H1 (cell line): ENCODE data around the gene LDLRAP1. TPM values are rescaled to one million over a fixed set of nuclear protein-coding genes. Genes with fewer than 3 reads are reported as not detected.

Source experiments
- ASH2L ChIP-seq: fragments of 200-600, 300-600 bp; sonication (generic); IDR thresholded peaks from one replicate; pipeline ENCODE4 v1.7.1; 2017; ENCODE audit warnings: low read length
- BCL11A ChIP-seq, 2 experiments: IDR thresholded peaks; one replicate each; pipeline ENCODE4 v1.6.1; 2011; ENCODE audit warnings: low read depth in 2 of 2, low read length in 2 of 2, mild to moderate bottlenecking in 2 of 2
- BRCA1 ChIP-seq: IDR thresholded peaks from 2 replicates; pipeline ENCODE4 v1.6.1; 2012; ENCODE audit warnings: low read depth, low read length, improper control_type of control experiment
- CHD7 ChIP-seq: fragments of 300-600 bp; sonication (generic); IDR thresholded peaks from 2 replicates; pipeline ENCODE4 v1.7.1; 2012; ENCODE audit warnings: low read length, moderate library complexity, mild to moderate bottlenecking, inconsistent platforms; ENCODE audit not compliant: insufficient replicate concordance
- CTCF ChIP-seq, 3 experiments: IDR thresholded peaks; 1 replicate in 2 of 3; 2 replicates in 1 of 3; pipeline versions ENCODE4 v1.5.1 to v1.6.1; 2011; ENCODE audit warnings: low read length in 3 of 3, mild to moderate bottlenecking in 3 of 3, inconsistent platforms in 2 of 3, low read depth in 1 of 3, moderate library complexity in 1 of 3; ENCODE audit not compliant: insufficient read depth in 1 of 3; ENCODE audit errors: control extremely low read depth in 1 of 3
- FOSL1 ChIP-seq: IDR thresholded peaks from 2 replicates; pipeline ENCODE4 v1.6.1; 2011; ENCODE audit warnings: mild to moderate bottlenecking, low read depth, low read length, moderate library complexity; ENCODE audit not compliant: insufficient read depth
- POLR2AphosphoS5 ChIP-seq: IDR thresholded peaks from 2 replicates; pipeline ENCODE4 v1.6.1; 2011; ENCODE audit warnings: low read depth, low read length
- RAD21 ChIP-seq, 2 experiments: IDR thresholded peaks in 1 of 2; conservative IDR thresholded peaks in 1 of 2; 2 replicates each; pipeline ENCODE4 v1.6.1; 2011; ENCODE audit warnings: low read depth in 2 of 2, low read length in 2 of 2, improper control_type of control experiment in 1 of 2, inconsistent platforms in 1 of 2, mild to moderate bottlenecking in 1 of 2, moderate library complexity in 1 of 2
- SIX5 ChIP-seq: IDR thresholded peaks from 2 replicates; pipeline ENCODE4 v1.6.1; 2011; ENCODE audit warnings: mild to moderate bottlenecking, low read depth, low read length
- polyA plus RNA-seq, 7 experiments: library from polyadenylated mRNA; depleted of rRNA in 3 of 7; stranded (reverse) in 5 of 7; unstranded in 2 of 7; fragments of >200 nt in 5 of 7; fragments of 200-250 nt in 2 of 7; gene quantifications; 1 replicate in 5 of 7; 2 replicates in 1 of 7; 4 replicates in 1 of 7; pipeline versions ENCODE4 v1.2.1 to v1.2.3, GENCODE V29; 2011 to 2013; ENCODE audit warnings: missing spikeins in 2 of 7, mixed read lengths in 2 of 7
- total RNA-seq: library from RNA; stranded (reverse); fragmentation: NEBNext Ultra II Directional; extraction: Animal tissue kit (Norgen Biotek cat#: 25700); gene quantifications from 2 replicates; pipeline ENCODE4 v1.2.1, GENCODE V29; 2021

Gene LDLRAP1
- total and polyA plus RNA-seq, 2 of the 8 experiments (the other 6 are each of a cell fraction or from before 2014, with no cell fraction given), result 12.8 to 13.2 TPM

GRCh38 chr1:25523542-25523941 is 19.9 kb upstream of the LDLRAP1 start (continued):
- TF ChIP-seq CHD7, result no peak
- TF ChIP-seq POLR2AphosphoS5, result no peak
- TF ChIP-seq SIX5, result no peak
- TF ChIP-seq RAD21 (IDR thresholded peaks at IDR 0.05 in 1 of 2, conservative IDR thresholded peaks at IDR 0.05 in 1 of 2; ENCODE audit: low read depth in 2 of 2, low read length in 2 of 2), result peak; percentile 94
- TF ChIP-seq BCL11A (IDR thresholded peaks at IDR 0.05; ENCODE audit: low read depth in 2 of 2, low read length in 2 of 2), result no peak
- no peak for TF ChIP-seq ASH2L
- TF ChIP-seq CTCF (IDR thresholded peaks at IDR 0.05; ENCODE audit: control extremely low read depth in 1 of 3, insufficient read depth in 1 of 3, low read depth in 1 of 3, low read length in 3 of 3), result peak; percentile 89 to 96 (median 94)
- TF ChIP-seq FOSL1, result no peak
- TF ChIP-seq BRCA1, result 0 out of 2 replicates have a peak, but pooled peaks have one; percentile 10
